K562 (cell line): Measurements from ENCODE around the gene AP2S1. TPM values are rescaled to one million over a fixed set of nuclear protein-coding genes. Genes with fewer than 3 reads are reported as not detected.

Source experiments
- ASH1L ChIP-seq: fragments of 450-650 bp; IDR thresholded peaks from 2 replicates; pipeline ENCODE4 v1.6.1; 2018; ENCODE audit warnings: borderline replicate concordance, mild to moderate bottlenecking, low read depth; ENCODE audit not compliant: partially characterized antibody
- CREM ChIP-seq: IDR thresholded peaks from 2 replicates; pipeline ENCODE4 v1.6.1; 2014; ENCODE audit warnings: antibody characterized with exemption, low read depth
- CSDE1 ChIP-seq, 2 experiments: fragments of 450-650 bp; IDR thresholded peaks; 2 replicates each; pipeline ENCODE4 v1.6.1; 2016; ENCODE audit warnings: mild to moderate bottlenecking in 1 of 2
- FOXK2 ChIP-seq, 2 experiments: fragments of 450-650 bp; IDR thresholded peaks in 1 of 2; conservative IDR thresholded peaks in 1 of 2; 2 replicates each; pipeline ENCODE4 v1.6.1; 2016; ENCODE audit warnings: low read depth in 2 of 2, mild to moderate bottlenecking in 1 of 2
- KAT8 ChIP-seq: fragments of 450-650 bp; IDR thresholded peaks from 2 replicates; pipeline ENCODE4 v1.6.1; 2016; ENCODE audit warnings: low read depth, mild to moderate bottlenecking
- MIER1 ChIP-seq: fragments of 450-650 bp; IDR thresholded peaks from 2 replicates; pipeline ENCODE4 v1.6.1; 2016; ENCODE audit warnings: antibody characterized with exemption, mild to moderate bottlenecking, low read depth
- RBM14 ChIP-seq: fragments of 200-400 bp; formaldehyde crosslinking; IDR thresholded peaks from 2 replicates; pipeline ENCODE4 v1.6.1; 2018; ENCODE audit warnings: low read depth, mild to moderate bottlenecking, low read length, moderate library complexity, borderline replicate concordance; ENCODE audit not compliant: insufficient read depth
- SMAD4 ChIP-seq: fragments of 250-450 bp; sonication (Bioruptor Pico); conservative IDR thresholded peaks from 2 replicates; pipeline ENCODE4 v1.8.0; 2021; ENCODE audit warnings: inconsistent platforms, mild to moderate bottlenecking, moderate library complexity
- SMARCE1 ChIP-seq: fragments of 450-650 bp; IDR thresholded peaks from 2 replicates; pipeline ENCODE4 v1.7.1; 2016; ENCODE audit warnings: mild to moderate bottlenecking
- SREBF1 ChIP-seq: fragments of 150-350 bp; IDR thresholded peaks from 2 replicates; pipeline ENCODE4 v1.6.1; 2014; ENCODE audit warnings: antibody characterized with exemption, low read depth, low read length, borderline replicate concordance
- SRSF1 ChIP-seq: fragments of 200-400 bp; formaldehyde crosslinking; IDR thresholded peaks from 2 replicates; pipeline ENCODE4 v1.6.1; 2017; ENCODE audit warnings: mild to moderate bottlenecking, low read depth, low read length, moderate library complexity
- TBP ChIP-seq: optimal IDR thresholded peaks from 2 replicates; pipeline ENCODE3; 2011; ENCODE audit warnings: low read depth, low read length, improper control_type of control experiment
- TSHZ1 ChIP-seq: fragments of 250-450 bp; sonication (Bioruptor Pico); IDR thresholded peaks from 2 replicates; pipeline ENCODE4 v1.4.0; 2020; ENCODE audit warnings: mild to moderate bottlenecking, moderate library complexity
- XRCC4 ChIP-seq: IDR thresholded peaks from one replicate; pipeline ENCODE4 v1.6.1; 2011; ENCODE audit not compliant: insufficient read depth, insufficient read length; ENCODE audit errors: extremely low read depth
- ZC3H11A ChIP-seq: IDR thresholded peaks from 2 replicates; pipeline ENCODE4 v1.6.1; 2012; ENCODE audit warnings: low read depth, low read length, improper control_type of control experiment
- ZNF133 ChIP-seq: fragments of 250-450 bp; sonication (Bioruptor Pico); IDR thresholded peaks from 2 replicates; pipeline ENCODE4 v1.4.0; 2020; ENCODE audit warnings: mild to moderate bottlenecking
- ZNF263 ChIP-seq: sonication (generic); formaldehyde crosslinking; IDR thresholded peaks from 2 replicates; pipeline ENCODE4 v1.8.0; 2022; ENCODE audit warnings: mild to moderate bottlenecking, missing genetic modification reagents, borderline replicate concordance
- polyA plus RNA-seq, 8 experiments: library from polyadenylated mRNA; depleted of rRNA in 4 of 8; stranded (reverse) in 5 of 8; unstranded in 3 of 8; fragments of >200 nt; fragmentation: Nextera tagmentation in 2 of 8; fragmentation: Illumina TruSeq in 1 of 8; extraction: Ambion mirVana in 2 of 8; extraction: Trizol in 1 of 8; gene quantifications; 2 replicates each; pipeline versions ENCODE4 v1.2.1 to v1.2.3, GENCODE V29; 2011 to 2014; ENCODE audit warnings: inconsistent platforms in 1 of 8, missing spikeins in 1 of 8
- total RNA-seq, 7 experiments: library from RNA; depleted of rRNA in 6 of 7; stranded (reverse); fragments of >200 nt in 6 of 7; fragmentation: Illumina TruSeq in 2 of 7; extraction: Trizol in 2 of 7; gene quantifications; 2 replicates each; pipeline versions ENCODE4 v1.2.1 to v1.2.3, GENCODE V29; 2011 to 2021; ENCODE audit warnings: low replicate concordance in 1 of 7
- TF ChIP-seq, protein P1 (sequence below): sonication (generic); formaldehyde crosslinking; IDR thresholded peaks from 2 replicates; pipeline ENCODE4 v1.8.0; 2023; ENCODE audit warnings: mild to moderate bottlenecking, missing genetic modification reagents
- TF ChIP-seq, protein P2 (sequence below): sonication (generic); formaldehyde crosslinking; IDR thresholded peaks from 2 replicates; pipeline ENCODE4 v1.8.1; 2022; ENCODE audit warnings: missing genetic modification reagents

Gene AP2S1
- total and polyA plus RNA-seq, 9 of the 15 experiments (the other 6 are each of a cell fraction or from before 2014, with no cell fraction given): 32.4 to 294 (median 136) TPM

- no peak for TF ChIP-seq KAT8
- no peak for TF ChIP-seq ZNF133 (CRISPR knock-in tag)
- no peak for TF ChIP-seq FOXK2 (conservative IDR thresholded peaks at IDR 0.05 in 1 of 2, IDR thresholded peaks at IDR 0.05 in 1 of 2; ENCODE audit: low read depth in 2 of 2)
- peak; percentile 57; the same call in 1 of the 2 replicates for TF ChIP-seq ZNF263 (CRISPR knock-in tag)
- TF ChIP-seq ZC3H11A: no peak
- TF ChIP-seq RBM14: no peak
- no peak for TF ChIP-seq ASH1L
- TF ChIP-seq SRSF1: 0 out of 2 replicates have a peak, but pooled peaks have one; percentile 9
- no peak for TF ChIP-seq SREBF1
- TF ChIP-seq CREM: peak; percentile 23; the same call in 1 of the 2 replicates
- TF ChIP-seq XRCC4: no peak
- no peak for TF ChIP-seq TSHZ1 (CRISPR knock-in tag)
- TF ChIP-seq CSDE1 (IDR thresholded peaks at IDR 0.05): no peak
- TF ChIP-seq, protein P1, sequence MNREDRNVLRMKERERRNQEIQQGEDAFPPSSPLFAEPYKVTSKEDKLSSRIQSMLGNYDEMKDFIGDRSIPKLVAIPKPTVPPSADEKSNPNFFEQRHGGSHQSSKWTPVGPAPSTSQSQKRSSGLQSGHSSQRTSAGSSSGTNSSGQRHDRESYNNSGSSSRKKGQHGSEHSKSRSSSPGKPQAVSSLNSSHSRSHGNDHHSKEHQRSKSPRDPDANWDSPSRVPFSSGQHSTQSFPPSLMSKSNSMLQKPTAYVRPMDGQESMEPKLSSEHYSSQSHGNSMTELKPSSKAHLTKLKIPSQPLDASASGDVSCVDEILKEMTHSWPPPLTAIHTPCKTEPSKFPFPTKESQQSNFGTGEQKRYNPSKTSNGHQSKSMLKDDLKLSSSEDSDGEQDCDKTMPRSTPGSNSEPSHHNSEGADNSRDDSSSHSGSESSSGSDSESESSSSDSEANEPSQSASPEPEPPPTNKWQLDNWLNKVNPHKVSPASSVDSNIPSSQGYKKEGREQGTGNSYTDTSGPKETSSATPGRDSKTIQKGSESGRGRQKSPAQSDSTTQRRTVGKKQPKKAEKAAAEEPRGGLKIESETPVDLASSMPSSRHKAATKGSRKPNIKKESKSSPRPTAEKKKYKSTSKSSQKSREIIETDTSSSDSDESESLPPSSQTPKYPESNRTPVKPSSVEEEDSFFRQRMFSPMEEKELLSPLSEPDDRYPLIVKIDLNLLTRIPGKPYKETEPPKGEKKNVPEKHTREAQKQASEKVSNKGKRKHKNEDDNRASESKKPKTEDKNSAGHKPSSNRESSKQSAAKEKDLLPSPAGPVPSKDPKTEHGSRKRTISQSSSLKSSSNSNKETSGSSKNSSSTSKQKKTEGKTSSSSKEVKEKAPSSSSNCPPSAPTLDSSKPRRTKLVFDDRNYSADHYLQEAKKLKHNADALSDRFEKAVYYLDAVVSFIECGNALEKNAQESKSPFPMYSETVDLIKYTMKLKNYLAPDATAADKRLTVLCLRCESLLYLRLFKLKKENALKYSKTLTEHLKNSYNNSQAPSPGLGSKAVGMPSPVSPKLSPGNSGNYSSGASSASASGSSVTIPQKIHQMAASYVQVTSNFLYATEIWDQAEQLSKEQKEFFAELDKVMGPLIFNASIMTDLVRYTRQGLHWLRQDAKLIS (CRISPR knock-in tag): no peak
- no peak for TF ChIP-seq SMARCE1
- no peak for TF ChIP-seq SMAD4 (CRISPR knock-in tag)
- TF ChIP-seq MIER1: no peak
- TF ChIP-seq TBP: no peak
- TF ChIP-seq, protein P2, sequence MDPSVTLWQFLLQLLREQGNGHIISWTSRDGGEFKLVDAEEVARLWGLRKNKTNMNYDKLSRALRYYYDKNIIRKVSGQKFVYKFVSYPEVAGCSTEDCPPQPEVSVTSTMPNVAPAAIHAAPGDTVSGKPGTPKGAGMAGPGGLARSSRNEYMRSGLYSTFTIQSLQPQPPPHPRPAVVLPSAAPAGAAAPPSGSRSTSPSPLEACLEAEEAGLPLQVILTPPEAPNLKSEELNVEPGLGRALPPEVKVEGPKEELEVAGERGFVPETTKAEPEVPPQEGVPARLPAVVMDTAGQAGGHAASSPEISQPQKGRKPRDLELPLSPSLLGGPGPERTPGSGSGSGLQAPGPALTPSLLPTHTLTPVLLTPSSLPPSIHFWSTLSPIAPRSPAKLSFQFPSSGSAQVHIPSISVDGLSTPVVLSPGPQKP (CRISPR knock-in tag): no peak
Observed at GRCh38 chr19:46860846-46861690, 10.4 kb upstream of the AP2S1 start, which contains the start of gene ARHGAP35 (continued).
